Measurements from ENCODE around the gene TMEM150C.
"Not testable (repeated sequence)": the region's sequence is repeated elsewhere in the genome, so short reads cannot be mapped to it uniquely, and the experiment has no call there.

The TMEM150C gene

GRCh38 chr4:82482387-82482786, 79.4 kb downstream of the TMEM150C start:
- Histone ChIP-seq H3K4me1 (ENCODE audit: control insufficient read depth in 1 of 2, insufficient read depth in 1 of 2, low read depth in 1 of 2, low read length in 1 of 2) (no peaks in the 10 kb centered on the region), H3K27ac (no peak overlapping the region), H3K27me3 (no peaks in the 10 kb centered on the region), H3K4me3 (ENCODE audit: low read depth in 1 of 2, low read length in 1 of 2) (no peak overlapping the region), H3K9me3 (no peaks in the 10 kb centered on the region), H3K36me3 (no peaks in the 10 kb centered on the region)
- no peak for TF ChIP-seq CTCF (IDR thresholded peaks at IDR 0.05)

GRCh38 chr4:82481506-82481840, 80.3 kb downstream of the TMEM150C start:
- H3K4me3 ChIP-seq (ENCODE audit: low read depth in 1 of 2, low read length in 1 of 2), result no peak overlapping the region

GRCh38 chr4:82480771-82481505, 80.8 kb downstream of the TMEM150C start:
- Histone ChIP-seq H3K4me1 (ENCODE audit: control insufficient read depth in 1 of 2, insufficient read depth in 1 of 2, low read depth in 1 of 2, low read length in 1 of 2) (peaks cover 0 to under 1% of the 10 kb centered on the region in 2 experiments), H3K9me3 (no peaks in the 10 kb centered on the region), H3K36me3 (no peaks in the 10 kb centered on the region), H3K27ac (no peak overlapping the region), H3K4me3 (ENCODE audit: low read depth in 1 of 2, low read length in 1 of 2) (no peak overlapping the region), H3K27me3 (no peaks in the 10 kb centered on the region)
- TF ChIP-seq CTCF (IDR thresholded peaks at IDR 0.05), result no peak

More at GRCh38 chr4:82481506-82481840, 80.3 kb downstream of the TMEM150C start:
- no peaks in the 10 kb centered on the region for H3K36me3 ChIP-seq
- no peaks in the 10 kb centered on the region for H3K9me3 ChIP-seq
- TF ChIP-seq CTCF (IDR thresholded peaks at IDR 0.05), result no peak
- H3K4me1 ChIP-seq (ENCODE audit: control insufficient read depth in 1 of 2, insufficient read depth in 1 of 2, low read depth in 1 of 2, low read length in 1 of 2), result no peaks in the 10 kb centered on the region
- H3K27ac ChIP-seq, result no peak overlapping the region
- H3K27me3 ChIP-seq, result no peaks in the 10 kb centered on the region

- no peak for TF ChIP-seq CTCF (IDR thresholded peaks at IDR 0.05)
These were observed 82.2 kb downstream of the TMEM150C start for GRCh38 chr4:82479562-82479961.

GRCh38 chr4:82477469-82477868, 84.3 kb downstream of the TMEM150C start:
- H3K9me3 ChIP-seq; H3K27me3 ChIP-seq; H3K27ac ChIP-seq; H3K4me1 ChIP-seq (ENCODE audit: control insufficient read depth in 1 of 2, insufficient read depth in 1 of 2, low read depth in 1 of 2, low read length in 1 of 2); H3K4me3 ChIP-seq (ENCODE audit: low read depth in 1 of 2, low read length in 1 of 2); H3K36me3 ChIP-seq: not testable (repeated sequence)

More at GRCh38 chr4:82479562-82479961, 82.2 kb downstream of the TMEM150C start:
- Histone ChIP-seq H3K27me3 (no peaks in the 10 kb centered on the region), H3K4me3 (ENCODE audit: low read depth in 1 of 2, low read length in 1 of 2) (no peak overlapping the region), H3K36me3 (no peaks in the 10 kb centered on the region), H3K4me1 (ENCODE audit: control insufficient read depth in 1 of 2, insufficient read depth in 1 of 2, low read depth in 1 of 2, low read length in 1 of 2) (peaks cover 0 to 4% of the 10 kb centered on the region in 2 experiments), H3K9me3 (no peaks in the 10 kb centered on the region), H3K27ac (no peak overlapping the region)

- H3K27ac ChIP-seq; H3K4me1 ChIP-seq (ENCODE audit: control insufficient read depth in 1 of 2, insufficient read depth in 1 of 2, low read depth in 1 of 2, low read length in 1 of 2); H3K36me3 ChIP-seq; H3K4me3 ChIP-seq (ENCODE audit: low read depth in 1 of 2, low read length in 1 of 2); H3K9me3 ChIP-seq; H3K27me3 ChIP-seq: not testable (repeated sequence)
These were observed 85.9 kb downstream of the TMEM150C start for GRCh38 chr4:82475931-82476330.

Data from neutrophil (primary cell).